Measurements from ENCODE around the gene FAIM2. TPM values are rescaled to one million over a fixed set of nuclear protein-coding genes. Genes with fewer than 3 reads are reported as not detected.
"Not testable (repeated sequence)": the region's sequence is repeated elsewhere in the genome, so short reads cannot be mapped to it uniquely, and the experiment has no call there.

Gene FAIM2
- total RNA-seq, 1 donor from 2014 or later = not detected

GRCh38 chr12:49864798-49865090 is 39.0 kb downstream of the FAIM2 start:
- DNase-seq (ENCODE audit: low read depth) = no peak

DNA sequence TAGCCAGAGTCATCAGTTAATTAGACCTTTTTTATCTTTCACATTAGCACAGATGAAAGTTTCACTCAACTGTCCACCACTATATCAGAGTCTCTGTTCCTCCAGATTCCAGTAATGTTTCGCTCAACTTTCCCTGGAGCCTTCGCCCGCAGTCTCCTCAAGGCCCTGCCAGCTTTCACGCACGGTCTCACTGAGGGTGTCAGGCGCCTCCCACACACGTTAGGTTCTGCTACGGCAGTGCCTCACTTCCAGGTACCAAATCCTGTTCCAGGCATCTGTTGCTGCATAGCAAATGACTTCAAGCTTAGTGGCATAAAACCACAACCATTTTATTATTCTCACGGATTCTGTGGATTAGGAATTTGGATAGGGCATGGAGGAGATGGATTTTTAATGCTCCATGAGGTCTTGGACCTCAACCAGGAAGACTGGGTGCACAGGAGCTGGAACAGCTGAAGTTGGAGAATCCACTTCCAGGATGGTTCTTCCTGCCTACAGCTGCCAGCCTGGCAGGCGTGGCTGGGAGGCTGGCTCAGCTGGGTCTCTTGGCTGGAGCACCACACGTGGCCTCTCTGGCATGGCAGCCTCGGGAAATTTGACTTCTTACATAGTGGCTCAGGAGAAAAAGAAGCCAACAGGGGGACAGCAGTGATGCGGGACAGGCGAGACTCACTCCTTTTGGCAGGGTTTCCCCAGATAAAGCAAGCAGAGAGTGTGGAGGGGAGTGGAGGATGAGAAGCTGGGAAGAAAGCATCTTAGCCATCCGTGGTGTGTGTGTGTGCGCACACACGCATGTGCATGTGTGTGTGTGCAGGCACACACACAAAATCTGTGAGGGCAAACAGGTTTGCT is 39.5 kb downstream of the FAIM2 start:
- DNase-seq (ENCODE audit: low read depth) = no peak

- DNase-seq (ENCODE audit: low read depth) = not testable (repeated sequence)
Measured at GRCh38 chr12:49860921-49861320, 42.8 kb downstream of the FAIM2 start.

GRCh38 chr12:49855890-49856289 is 47.8 kb downstream of the FAIM2 start:
- not testable (repeated sequence) for DNase-seq (ENCODE audit: low read depth)

DNA sequence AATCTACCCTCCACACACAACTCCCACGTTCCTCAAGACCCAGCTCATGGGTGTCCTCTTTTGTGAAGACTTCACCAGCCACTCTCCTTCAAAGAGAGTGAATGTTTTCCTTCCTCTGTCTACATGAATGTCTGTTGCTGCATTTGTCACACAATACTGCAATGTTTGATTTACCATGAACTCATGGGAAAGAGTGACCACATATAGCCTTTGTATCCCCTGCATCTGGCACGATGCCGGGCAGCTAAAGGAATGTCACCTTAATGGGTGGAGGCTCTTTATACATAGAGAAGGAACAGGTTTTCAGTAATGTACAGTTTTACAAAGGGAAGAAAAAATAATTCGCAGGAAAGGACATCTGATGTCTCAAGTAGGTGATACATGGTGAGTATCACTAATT is 48.7 kb downstream of the FAIM2 start:
- DNase-seq (ENCODE audit: low read depth) = no peak

- no peak for DNase-seq (ENCODE audit: low read depth)
Measured at GRCh38 chr12:49853671-49854070, 50.0 kb downstream of the FAIM2 start.

- no peak for DNase-seq (ENCODE audit: low read depth)
Measured at GRCh38 chr12:49847161-49847560, 56.5 kb downstream of the FAIM2 start.

GRCh38 chr12:49846032-49846431 is 57.7 kb downstream of the FAIM2 start:
- no peak for DNase-seq (ENCODE audit: low read depth)

DNA sequence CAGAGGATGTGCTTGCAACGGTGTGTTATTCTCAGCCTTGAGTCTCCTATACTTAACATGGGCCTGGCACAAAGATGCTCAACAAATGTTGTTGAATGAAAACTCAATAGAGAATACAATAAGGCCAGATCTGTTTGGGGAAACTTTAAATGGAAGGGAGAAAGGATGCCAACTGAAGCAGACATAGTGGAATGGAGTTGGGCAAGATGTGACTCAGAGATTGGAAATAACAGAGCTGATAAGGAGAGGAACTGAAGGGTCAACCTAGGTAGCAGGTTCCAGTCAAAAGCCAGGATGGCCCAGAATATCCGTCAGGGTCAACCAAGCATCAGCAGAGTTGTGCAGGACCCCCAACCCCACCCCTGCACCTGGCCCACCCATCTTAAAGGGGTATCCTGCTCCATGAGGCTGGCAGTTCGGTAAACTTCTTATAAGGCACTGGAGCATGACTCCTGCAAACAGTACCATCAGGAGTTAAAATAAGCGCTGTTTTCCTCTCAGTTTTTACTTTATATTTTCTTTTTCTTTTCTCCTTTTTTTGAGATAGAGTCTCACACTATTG is 59.7 kb downstream of the FAIM2 start:
- DNase-seq (ENCODE audit: low read depth) = no peak

DNA sequence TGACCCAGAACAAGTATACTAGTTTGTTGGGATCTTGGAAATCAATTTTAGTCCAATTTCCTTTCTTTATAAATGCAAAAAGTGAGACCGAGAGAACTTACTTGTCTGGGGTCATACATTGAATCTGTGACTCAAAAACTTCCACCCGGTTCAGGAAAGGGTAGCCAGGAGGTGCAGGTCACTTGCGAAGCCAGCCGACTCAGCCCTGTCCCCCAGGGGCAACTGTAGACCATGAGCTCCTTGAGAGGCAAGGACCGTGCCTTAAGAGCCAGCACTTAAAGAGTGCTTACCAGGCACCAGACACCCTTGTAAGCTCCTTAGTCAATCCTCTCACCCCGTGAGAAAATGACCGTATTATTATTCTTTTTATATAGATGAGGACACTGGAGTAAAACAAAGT is 60.3 kb downstream of the FAIM2 start:
- DNase-seq (ENCODE audit: low read depth) = no peak

DNA sequence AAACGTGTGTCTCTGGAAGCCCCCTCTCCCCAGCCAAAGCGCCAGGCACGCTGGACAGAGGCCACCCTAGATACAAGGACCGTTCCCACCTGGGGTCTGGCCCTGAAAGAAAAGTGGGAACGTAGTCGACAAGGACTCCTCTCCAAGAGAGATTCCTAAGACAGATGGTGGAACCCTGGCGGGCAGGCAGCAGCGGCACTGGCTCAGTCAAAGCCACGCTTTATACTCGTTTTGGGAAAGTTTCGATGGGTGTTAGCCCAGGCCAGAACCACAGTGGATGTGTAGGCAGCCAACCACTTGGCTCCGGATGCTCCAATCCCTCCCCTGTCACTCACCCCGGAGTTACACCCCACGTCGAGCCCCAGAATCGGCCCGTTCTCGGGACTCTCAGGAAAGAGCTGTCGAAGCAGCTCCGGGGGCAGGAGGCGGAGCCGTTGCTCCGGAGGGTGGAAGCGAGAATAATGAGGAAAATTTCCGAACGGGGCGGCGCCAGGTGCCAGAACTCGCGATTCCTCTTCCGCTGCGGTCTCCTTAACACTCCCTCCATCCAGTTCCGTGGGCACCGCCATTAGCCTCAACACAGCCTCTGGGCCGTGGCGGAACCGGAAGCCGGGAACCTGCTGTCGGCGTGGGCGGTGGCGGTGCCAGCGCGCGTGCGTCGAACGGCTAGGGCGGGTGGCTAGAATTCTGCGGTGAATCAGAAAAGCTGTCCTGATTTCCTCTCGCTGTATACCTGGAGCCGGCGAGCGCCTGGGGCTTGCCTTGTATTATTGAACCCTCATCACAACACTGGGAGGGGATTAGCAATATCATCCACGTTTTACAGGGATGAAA is 61.0 kb downstream of the FAIM2 start, which contains the start of gene BCDIN3D:
Gene BCDIN3D (minus strand): TSS at position 588 of the 834 bp plus-strand sequence. CDS start 19 bp downstream, at position 569.
- DNase-seq (ENCODE audit: low read depth) = peak; percentile 87

- DNase-seq (ENCODE audit: low read depth) = peak; percentile 29
Measured at GRCh38 chr12:49838973-49839633, 64.6 kb downstream of the FAIM2 start.

GRCh38 chr12:49832836-49833421 is 70.8 kb downstream of the FAIM2 start:
- DNase-seq (ENCODE audit: low read depth) = peak; percentile 86

DNA sequence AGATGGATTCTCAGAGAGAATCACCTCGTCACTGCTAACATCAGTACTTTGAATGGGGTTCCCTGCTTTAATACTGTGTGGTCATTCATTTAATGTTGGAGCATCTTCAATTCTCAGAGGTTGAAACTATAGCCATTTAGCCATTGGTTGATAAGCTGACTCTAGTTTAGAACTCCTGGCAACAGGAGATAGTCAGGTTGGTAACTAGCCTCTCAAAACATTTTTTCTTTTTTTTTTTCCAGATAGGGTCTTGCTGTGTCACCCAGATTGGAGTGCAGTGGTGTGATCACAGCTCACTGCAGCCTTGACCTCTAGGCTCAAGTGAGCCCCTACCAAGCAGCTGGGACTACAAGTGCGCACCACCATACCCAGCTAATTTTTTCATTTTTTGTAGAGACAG is 72.0 kb downstream of the FAIM2 start:
- no peak for DNase-seq (ENCODE audit: low read depth)

DNA sequence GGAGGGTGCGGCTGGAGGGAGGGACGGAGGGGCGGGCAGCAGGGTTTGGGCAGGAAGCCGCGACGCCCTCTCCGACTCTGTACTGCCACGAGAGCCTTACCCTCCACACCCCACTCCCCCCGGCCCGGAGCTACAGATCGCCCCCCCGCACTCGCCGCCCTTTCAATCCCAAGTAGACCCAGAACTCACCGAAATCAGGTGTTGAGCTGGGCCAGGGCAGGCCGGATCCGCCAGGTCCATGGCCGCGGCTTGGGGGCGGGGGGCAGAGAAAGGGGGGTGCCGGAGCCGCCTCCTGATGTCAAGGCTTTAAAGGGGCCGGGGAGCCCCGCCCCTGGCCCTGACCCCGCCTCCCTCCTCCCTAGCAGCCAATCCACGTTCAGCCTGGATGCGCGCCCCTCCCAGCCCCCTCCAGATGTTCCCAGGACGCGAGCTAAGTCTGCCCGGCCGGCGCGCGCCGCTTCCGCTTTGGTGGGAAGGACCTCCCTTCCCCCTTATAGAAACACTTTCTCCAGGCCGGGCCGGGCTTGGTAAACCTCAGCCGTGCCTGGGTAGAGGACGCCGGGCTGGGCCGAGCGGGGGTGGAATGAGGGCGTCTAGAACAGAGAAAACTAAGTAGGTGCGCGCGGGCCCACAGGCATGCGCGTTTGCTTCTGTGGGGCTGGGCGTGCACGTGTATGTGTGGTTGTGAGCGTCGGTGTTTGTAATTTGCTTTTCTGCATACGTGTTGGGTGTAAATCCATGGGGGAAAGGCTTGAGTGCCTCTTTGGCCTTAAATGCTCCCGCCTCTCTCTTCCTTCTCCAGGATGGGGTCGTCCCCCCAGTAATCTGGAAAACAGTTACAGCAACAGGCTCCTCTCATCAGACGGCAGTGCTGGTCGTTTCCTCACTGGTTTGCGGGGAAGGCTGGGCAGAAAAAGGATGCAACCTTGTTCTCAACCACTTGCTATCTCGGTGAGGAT is 75.3 kb downstream of the FAIM2 start, which contains the start of gene NCKAP5L:
Gene NCKAP5L (minus strand): TSS at position 281 of the 959 bp plus-strand sequence. CDS start 24,369 bp downstream, outside the sequence.
- peak; percentile 85 for DNase-seq (ENCODE audit: low read depth)

GRCh38 chr12:49827401-49828099 is 76.2 kb downstream of the FAIM2 start:
- DNase-seq (ENCODE audit: low read depth) = peak; percentile 67

DNA sequence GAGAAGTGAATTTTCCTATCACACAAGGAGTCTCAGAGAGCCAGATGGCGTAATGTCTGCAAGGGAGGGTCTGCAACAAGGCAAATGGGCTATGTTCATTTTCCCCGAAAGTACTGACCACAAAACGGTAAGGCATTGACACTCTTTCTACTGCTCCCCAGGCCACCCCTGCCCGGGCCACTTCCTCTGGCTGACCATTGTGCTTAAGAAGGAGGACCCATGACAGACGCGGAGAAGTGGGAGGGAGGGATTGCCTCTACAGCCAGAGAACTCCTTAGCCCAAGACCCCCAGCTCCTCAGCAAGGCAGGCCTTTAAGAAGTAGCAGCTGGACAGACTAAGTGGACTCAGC is 76.7 kb downstream of the FAIM2 start:
- DNase-seq (ENCODE audit: low read depth) = no peak

- no peak for DNase-seq (ENCODE audit: low read depth)
Measured at GRCh38 chr12:49825971-49826421, 77.7 kb downstream of the FAIM2 start.

DNA sequence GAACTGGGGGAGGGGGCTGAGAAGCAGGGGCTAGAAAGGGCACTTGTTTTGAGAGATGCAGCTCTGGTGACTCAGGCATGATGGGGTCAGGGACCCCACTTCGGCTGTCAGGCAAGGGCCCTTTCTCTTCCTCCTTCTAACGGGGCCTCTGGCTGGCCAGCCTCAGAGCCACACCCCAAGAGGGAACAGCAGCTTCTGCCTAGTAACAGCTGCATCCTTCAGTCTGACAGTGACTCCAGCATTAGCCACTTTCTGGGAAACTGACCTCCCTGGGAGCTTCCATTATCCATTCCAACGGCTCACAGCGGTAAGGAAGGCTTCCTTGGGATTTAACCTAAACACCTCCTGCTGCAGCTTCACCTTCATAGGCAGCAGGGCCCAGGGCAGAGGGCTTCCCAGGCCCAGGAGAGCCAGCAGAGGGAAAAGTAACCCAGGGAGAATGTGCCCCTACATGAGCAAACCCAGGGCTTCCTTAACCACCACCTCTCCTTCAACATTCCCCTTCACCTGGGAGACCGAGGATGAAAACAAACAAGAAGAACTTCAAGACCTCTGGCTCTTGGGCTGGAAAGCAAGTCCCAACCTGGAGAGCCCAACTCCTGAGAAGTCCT is 78.2 kb downstream of the FAIM2 start:
- DNase-seq (ENCODE audit: low read depth) = no peak
